HG03565 (cell line): ENCODE measurements around the gene NTM.
A peak's percentile ranks its signal among the peaks of the same experiment; 100 is the strongest.

Experiments used
- ATAC-seq: cut with Tn5 transposase; IDR thresholded peaks from one replicate; pipeline ENCODE4 v1.9.1; 2021; ENCODE audit warnings: mild to moderate bottlenecking, moderate library complexity; ENCODE audit not compliant: unreplicated experiment

Gene NTM

DNA sequence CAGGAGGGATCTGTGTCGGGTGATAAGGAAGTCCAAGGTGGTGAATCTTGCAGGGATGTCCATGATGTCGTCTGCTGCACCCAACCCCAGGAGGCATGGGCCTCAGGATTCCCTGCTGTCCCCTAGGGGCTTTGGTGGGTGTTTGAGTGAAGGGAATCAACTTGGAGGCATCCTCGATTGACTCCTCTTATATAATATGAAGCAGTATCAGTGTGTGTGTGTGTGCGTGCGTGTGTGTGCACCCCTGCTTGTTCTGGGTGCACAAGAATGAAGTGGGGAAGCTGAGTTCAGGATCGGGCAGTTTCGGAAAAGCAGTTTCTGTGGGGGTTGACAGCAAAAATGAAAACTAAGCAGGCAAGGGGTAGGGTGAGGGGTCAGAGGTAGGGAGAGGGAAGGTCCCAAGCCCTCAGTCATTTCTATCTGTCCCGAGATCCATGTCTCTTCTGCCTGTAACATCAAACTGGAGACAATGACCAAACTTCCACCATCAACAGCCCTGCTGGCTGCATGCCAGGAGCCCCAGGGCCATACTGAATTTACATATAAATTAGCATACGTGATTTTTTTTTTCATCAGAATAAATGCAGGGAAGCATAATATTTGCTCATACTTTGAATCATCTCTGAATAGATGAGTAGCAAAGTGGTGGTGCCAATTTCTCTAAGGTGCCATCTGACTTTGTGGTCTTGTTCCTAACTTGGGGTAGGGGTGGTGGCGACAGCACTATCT lies 2.0 kb downstream of the NTM start:
- ATAC-seq, result no peak

DNA sequence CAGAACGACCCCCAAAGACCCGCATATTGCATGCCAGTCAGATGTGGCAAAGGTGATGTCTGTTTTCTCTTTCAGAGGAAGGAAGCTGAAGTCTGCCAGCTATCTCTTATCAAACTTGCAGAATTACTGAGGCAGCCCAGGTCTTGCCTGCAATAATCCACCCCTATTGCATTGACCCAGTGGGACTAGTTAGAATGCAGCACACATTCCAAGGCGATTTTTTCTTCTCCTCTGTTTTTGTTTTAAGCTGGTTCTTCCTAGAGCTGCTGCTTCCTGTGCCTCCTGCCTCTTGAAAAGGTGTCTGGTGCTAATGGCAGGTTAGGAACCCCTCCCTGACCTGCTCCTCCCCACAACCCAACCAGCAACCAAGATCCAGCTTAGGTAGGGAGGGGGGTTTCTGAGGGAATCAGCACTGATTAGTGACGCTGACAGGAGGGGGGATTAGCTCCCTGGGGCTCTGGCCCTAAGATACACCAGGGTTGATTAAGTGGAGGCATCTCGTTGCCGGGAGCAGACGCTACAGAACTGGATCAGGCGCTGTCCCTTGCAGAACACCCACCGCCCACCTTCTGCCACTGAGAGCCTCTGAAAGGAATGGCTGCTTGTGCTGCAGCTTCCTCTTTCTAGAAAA lies 2.8 kb downstream of the NTM start:
- ATAC-seq, result no peak

DNA sequence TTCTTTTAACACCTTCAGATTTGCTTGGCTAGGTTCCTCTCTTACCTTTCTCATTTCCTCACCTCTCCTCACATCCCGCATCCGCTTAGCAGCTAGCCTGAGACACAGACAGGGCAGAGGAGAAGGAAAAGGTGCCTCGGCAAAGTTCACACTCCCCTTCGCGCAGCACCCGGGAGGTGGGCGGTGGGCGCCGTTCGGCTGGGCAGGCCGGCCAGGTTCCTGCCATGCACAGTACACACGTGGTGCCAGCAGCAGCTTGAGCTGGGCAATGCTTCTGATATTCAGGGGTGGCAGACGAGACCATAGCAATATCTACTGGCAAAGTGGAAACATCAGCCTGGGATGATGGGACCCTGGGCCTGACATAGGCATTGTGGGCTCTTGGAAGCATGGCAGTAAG lies 3.3 kb downstream of the NTM start:
- no peak for ATAC-seq

DNA sequence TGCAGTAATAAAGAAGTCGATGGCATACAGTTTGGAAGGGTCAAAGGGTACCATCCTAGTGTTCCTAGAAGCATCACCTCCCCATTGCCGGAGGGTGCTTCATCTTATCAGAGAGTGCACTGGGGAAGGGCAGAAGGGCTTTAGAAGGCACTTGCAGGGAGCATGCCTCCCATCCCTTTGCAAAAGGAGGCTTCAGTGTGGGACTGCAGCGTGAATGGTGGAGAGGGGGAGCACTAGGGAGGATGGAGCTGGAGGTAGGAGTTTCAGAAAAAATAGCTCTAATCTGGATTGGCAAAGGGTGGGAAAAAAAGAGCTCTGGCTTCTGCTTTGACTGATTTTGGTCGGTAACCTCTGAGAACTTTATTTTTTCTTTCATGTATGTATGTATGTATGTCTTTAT lies 5.0 kb downstream of the NTM start:
- no peak for ATAC-seq

DNA sequence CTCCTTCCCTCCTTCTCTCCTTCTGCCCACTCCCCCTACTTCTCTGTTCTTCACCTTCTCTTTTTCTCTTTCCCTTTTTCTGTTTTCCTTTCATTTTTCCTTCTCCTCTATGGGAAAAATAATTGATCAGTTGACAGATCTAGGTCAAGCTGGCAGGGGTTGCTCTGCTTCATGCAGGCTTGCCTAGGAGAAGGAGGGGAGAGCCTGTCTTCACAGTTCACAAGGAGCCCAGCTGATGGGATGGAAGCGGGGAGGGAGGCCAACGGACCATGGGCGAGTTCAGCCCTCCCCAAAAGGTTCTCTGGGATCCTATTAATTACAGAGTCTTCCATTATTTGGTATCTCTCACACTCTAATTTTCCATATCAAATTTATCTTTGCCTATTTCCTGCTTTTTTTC lies 5.5 kb downstream of the NTM start:
- ATAC-seq, result no peak

DNA sequence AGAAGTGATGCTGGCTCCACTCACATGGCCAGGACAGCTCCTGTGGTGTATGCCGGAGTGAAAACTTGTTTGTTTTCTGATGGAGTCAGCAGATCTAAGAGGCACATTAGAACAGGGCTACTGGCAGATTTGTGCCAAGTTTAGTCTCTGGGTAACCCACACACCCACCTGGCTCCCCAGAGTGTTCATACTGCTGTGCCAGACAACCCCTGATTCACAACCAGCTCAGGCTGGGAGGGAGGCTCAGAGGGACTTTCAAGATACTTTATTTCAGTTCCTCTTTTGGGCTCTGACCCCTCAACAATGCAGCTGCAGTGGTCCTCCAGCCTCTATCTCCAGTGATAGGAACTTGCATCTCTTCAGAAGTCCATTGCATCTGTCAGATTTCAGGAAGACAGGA lies 8.5 kb downstream of the NTM start:
- peak; percentile 85 for ATAC-seq

DNA sequence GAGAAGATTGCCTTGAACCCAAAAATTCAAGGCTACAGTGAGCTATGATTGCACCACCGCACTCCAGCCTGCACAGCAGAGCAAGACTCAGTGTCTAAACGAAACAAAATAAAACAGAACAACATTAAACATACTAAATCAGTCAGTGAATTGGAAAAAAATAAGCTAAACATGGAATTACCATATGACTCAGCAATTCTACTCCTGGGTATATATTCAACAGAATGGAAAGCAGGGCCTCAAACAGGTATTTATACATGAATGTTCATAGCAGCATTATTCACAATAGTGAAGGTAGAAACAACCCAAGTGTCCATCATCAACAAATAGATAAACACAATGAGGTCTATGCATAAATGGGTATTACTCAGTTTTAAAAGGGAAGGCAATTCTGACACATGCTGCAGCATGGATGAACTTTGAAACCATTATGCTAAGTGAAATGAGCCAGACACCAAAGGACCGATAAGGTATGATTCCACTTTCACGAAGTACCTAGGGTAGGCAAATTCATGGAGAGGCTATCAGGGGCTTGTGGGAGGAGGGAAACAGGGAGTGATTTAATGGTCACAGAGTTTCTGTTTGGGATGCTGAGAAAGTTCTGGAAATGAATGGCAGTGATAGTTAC lies 15.5 kb downstream of the NTM start:
- no peak for ATAC-seq

DNA sequence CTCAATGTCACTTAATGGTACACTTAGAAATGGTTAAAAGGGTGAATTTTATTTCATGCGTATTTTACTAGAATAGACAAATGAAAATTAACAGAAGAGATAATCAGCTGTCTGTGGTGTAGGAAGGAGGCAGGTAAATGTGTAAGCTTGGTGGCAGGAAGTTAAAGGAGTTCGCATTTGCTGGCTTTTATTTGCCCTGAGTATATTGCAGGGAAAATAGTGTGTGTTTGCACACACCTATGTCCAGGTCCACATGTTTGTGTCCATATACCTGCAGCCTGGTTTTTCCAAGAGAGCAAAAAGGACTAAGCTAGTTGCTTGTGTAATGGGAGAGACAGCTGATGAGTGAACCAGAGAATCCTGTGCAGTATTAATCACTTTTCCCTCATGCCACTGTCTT lies 16.0 kb downstream of the NTM start:
- ATAC-seq, result no peak

DNA sequence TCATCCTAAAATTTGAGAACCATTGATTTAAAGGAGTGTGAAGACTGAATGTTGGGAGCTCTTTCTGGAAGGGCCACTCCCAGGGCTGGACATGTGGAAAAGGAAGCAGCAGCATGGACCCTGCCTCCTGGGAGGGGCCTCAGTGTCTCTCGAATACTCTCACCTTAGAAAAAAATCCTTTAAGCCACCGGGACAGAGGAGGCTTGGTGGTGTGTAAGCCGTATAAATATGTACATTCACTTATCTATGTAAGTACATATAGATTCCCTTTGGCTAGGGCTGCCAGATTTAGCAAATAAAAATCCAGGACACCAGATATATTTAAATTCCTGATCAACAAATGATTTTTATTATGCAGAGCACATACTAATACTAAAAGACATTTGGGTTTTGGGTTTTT lies 17.6 kb downstream of the NTM start:
- no peak for ATAC-seq

DNA sequence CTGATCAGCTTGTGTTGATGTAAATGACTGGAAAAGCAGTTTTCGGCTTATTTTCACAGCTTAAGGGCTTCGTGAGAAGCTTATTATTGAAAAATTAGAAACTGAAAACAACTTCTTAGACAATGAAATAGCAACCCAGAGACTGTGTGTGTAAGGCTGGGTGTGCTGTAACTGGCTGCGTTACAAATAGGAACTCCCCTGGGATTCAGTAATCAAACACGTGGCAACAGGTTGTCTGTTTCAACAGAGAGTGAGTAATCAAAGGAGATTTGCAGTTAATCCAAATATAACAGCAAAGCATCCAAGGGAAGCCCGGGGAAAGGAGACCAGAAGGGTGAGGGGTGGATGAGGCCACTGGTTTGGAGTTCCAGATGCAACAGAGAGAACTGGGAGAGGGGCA lies 19.2 kb downstream of the NTM start:
- ATAC-seq, result no peak

DNA sequence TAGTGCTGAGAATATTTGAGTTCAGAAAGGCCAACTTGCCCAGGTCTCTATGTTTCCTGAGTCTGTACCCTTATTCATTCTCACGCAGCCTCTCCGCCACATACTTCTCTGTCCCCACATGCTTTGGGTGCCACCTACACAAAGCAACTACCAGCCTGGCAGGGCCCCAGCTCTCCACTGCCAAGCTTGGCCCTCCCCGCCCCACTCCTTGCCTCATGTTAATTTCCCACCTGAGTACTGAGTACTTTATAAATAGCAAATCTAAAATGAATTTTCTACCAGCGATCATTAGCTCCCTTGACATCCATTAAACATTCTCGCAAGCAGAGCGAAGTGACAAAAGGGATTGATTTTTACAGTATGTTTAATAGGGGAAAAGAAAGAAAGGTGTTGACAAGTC lies 20.8 kb downstream of the NTM start:
- no peak for ATAC-seq

DNA sequence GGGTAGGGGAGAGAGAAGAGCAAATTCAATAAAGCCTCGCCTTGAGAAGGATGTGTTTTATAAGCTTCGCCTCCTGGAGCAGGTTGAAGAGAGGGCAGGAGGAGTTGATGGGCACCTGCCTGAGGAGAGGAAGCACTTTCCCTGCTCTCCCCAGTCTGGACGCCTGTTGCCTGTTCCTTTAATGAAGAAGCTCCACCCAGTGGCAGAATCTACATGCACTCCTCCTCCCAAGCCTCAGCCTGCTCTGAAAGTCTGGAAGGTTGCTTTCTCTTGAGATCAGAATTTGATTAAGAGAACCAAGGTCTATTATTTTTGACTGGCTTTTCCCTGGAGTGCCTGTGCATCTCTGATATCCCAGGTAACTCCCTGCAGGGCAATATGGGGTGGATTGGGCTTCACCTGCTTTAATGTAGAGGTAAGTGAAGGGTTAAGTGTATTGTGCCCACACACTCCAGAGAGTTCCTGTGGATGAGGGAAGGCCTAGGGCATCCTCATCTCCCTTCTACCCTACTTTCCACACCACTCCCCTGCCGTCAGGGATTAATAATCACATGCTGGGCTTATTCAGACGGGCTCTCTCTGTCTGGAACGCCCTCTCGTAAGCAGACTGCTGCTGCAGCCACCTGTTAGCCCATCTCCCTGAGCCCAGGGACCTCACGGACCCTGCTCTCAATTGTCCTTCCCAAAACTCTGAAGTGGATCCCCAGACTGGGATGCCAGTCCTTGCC lies 22.3 kb downstream of the NTM start:
- ATAC-seq, result no peak

DNA sequence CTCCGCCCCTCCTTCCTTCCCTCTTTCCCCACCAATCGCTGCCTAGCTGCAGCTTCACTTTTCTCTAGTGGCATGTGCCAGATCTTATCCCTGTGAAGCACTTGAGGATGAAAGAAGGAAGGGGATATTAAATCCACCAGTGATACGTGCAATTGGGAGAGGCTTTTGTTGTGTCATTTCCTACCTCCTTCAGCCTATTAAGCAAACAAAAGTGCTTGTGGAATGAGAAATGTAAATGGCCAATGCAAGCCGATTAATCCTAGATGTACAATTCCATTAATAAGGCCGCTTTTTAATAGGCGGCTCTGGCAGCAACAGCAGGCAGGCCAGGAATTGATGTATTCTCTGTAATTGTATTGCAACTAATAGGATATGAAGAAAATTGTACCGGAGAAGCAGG lies 23.3 kb downstream of the NTM start:
- ATAC-seq, result no peak

DNA sequence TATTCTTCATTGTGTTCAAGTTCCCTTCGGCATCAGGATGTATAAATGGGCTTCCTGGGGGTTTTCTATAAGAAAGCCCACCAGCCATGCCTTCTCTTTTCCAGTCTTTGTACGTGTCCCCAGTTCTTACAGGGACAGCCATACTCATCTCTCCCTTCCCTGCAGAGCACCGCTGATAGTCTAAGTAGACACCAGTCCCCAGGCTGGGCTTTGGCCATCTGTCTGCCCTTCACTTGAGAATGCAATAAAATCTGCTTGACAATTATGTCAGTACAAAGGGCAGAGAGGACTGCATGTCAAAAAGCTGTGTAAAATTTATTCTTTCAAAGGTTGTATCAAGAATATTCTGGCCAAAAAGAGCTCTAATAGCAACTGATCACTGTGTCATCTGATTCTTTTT lies 27.3 kb downstream of the NTM start:
- no peak for ATAC-seq

DNA sequence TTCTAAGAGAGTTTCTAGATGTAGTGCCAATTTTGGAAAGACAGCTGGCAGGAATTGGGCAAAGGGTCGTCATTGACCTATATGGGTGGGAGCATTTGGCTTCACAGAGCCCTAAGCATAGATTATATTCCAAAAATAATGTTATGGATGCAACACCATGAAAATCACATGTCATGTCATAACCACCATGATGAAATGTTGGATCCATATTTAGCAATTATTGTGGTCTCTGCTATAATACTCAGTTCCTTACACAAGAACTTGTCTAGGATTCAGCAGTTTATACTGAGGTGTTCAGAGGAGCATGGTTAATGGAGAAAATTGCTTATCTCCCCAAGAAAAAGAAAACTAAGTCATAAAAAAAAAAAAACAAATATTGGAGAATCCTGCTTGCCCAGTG lies 31.6 kb downstream of the NTM start:
- ATAC-seq, result no peak

DNA sequence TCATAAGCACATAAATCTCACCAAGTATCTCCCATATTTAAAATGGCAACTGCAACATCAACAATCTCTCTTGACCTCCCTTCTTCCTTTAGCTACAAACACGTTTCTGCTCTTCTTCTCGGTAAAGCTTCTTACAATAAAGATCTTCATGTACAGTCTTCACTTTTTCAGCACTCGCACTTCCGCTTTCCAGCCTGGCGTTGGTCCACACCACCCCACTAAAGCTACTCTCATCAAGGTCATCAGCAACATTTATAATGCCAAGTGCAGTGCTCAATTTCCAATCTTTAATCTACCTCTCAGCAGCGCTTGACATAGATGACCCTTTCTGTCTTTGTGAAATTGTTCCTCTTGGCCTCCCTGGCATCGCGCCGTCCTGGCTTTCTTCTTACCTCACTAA lies 33.6 kb downstream of the NTM start:
- ATAC-seq, result no peak

DNA sequence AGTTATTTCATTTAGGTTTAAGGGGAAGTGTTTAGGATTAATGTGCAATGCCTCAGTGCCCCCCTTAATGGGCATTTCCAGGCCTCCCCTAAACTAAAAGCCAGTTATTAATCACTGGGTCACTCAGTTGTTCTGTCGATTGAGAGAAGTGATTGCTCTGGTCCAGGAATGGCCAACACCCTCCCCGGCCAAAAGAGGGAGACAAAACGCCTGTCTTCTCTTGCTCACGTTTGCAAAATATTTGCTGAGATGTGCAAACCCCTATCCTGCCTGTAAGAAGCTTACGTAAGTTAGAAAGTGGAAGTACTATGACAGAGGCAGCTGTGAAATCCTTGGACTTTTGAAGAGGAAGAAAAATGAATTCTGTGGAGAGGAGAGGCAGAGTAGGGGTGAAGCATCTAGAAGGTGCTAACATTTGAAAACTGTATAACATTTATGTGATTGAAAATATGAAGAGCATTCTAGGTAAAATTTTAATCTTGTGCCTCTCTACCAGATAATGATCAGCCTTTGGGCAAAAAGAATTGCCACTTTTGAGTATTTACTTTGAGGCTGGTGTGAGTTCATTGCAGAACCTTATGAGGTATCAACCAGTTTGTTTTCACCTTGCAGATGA lies 37.7 kb downstream of the NTM start:
- ATAC-seq, result no peak

DNA sequence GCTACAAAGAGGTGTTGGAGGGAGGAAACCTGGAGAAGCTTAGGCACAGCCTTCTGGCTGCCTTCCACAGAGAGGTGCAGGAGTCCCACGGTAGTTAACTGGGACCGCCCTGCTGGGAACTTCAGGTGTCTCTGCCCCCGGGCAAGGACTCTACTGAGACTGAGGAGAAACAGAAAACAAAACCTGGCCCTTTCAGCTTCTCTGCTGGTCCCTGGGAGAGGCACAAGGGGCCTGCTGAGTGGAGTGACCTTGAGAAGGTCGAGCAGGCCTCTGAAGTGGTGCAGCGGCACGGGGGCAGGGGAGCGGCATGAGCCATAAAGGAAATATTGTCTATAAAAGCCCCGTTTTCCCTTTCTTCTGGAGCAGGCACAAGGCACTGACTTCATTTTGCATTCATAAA lies 38.9 kb downstream of the NTM start:
- ATAC-seq, result no peak

DNA sequence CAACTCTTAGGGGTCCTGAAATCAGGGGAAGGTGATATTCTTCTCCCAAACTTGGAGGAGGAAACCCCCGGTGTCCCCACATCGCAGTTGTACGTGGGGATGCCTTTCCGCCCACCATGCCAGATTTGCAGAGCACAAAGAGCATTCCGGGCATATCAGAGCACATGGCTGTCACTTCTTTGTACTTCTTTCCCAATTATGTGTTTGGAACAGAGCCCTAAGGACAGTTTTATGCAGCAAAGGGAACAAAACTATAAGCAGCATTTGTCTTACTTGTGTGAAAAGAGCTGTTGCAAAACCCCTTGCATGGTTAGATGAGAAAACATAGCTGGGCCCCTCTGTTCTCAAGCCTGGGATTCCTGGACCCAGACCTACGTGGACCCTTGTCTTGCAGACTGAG lies 41.2 kb downstream of the NTM start:
- ATAC-seq, result no peak

DNA sequence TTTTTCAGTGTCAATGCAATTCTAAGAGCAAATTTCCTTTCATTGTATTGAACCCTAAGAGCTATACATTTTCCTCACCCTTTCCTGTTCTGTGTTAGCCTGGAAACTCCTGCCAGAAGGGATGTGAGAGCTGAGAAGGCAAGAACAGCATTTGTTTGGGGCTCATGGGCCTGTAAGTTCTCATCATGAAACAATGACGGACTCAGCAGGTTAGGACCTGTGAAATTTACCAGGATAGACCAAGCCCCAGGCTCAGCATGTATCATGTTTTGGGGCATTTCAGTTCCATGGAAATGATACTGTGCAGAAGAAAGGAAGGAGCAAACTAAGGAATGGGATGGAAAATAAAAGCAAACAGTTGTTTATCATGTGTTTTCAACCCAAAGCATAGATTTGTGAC lies 41.6 kb downstream of the NTM start:
- no peak for ATAC-seq

DNA sequence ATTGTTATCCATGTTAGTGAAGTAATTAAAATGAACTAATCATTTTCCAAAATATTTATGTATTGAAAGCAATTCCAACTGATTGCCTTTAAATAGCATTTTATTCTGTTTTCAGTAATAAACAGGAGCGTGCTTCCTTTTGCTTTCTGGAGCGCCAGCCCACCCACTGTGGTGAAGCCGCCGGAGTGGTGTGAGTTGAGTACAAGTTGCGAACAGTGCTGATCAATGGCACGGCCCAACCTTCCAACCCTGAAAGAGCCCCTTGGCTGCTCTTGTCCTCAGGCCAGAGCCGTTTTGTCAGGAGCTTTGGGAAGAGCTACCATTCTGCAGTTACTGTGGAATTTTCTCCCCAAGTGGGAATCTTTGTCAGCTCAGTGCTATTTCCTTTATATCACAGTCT lies 42.8 kb downstream of the NTM start:
- no peak for ATAC-seq
